Spinal cord (tissue), 10 donors: ENCODE data around the gene FCN2. TPM values are rescaled to one million over a fixed set of nuclear protein-coding genes. Genes with fewer than 3 reads are reported as not detected.
A peak's percentile ranks its signal among the peaks of the same experiment; 100 is the strongest.
"Not testable (repeated sequence)": the region's sequence is repeated elsewhere in the genome, so short reads cannot be mapped to it uniquely, and the experiment has no call there.

Experiments used
- DNase-seq, 6 donors: peaks; one replicate each; pipeline versions ENCODE4 v3.0.0 to v3.0.0-alpha.2; 2013 to 2015; ENCODE audit warnings: low spot score in 6 of 6, low read depth in 4 of 6
- H3K27ac ChIP-seq: one replicate; pipeline ENCODE4 v1.5.1; 2013; ENCODE audit warnings: low read depth, low read length, control low read depth
- H3K27me3 ChIP-seq: one replicate; pipeline ENCODE4 v1.6.1; 2013; ENCODE audit warnings: low read length; ENCODE audit not compliant: control insufficient read depth, insufficient read depth
- H3K36me3 ChIP-seq: one replicate; pipeline ENCODE4 v1.6.1; 2013; ENCODE audit warnings: low read length; ENCODE audit not compliant: control insufficient read depth, insufficient read depth
- H3K4me1 ChIP-seq: one replicate; pipeline ENCODE4 v1.6.1; 2013; ENCODE audit warnings: low read length; ENCODE audit not compliant: control insufficient read depth, insufficient read depth
- H3K4me3 ChIP-seq: one replicate; pipeline ENCODE4 v1.5.1; 2013; ENCODE audit warnings: low read depth, low read length, control low read depth
- H3K9me3 ChIP-seq: one replicate; pipeline ENCODE4 v1.6.1; 2013; ENCODE audit warnings: low read length; ENCODE audit not compliant: control insufficient read depth, insufficient read depth
- WGBS: methylation state at CpG from one replicate; pipeline ENCODE4 v1.1.5; 2013; ENCODE audit warnings: missing lambda C conversion rate; ENCODE audit not compliant: insufficient coverage; 5-methylcytosine and 5-hydroxymethylcytosine counted together
- polyA plus RNA-seq, 2 donors: library from polyadenylated mRNA; unstranded; fragments of 120-200 nt; gene quantifications; one replicate each; pipeline ENCODE4 v1.2.1, GENCODE V29; 2013; ENCODE audit not compliant: insufficient read length in 2 of 2
- total RNA-seq, 2 donors: library from RNA; depleted of rRNA in 1 of 2; stranded (reverse); fragments of 120-200 nt in 1 of 2; fragments of >200 nt in 1 of 2; gene quantifications; one replicate each; pipeline versions ENCODE4 v1.2.3 to v1.2.4, GENCODE V29; 2013 to 2014
- donor health status: healthy.

The FCN2 gene
- total and polyA plus RNA-seq, 4 donors, result not detected

DNA sequence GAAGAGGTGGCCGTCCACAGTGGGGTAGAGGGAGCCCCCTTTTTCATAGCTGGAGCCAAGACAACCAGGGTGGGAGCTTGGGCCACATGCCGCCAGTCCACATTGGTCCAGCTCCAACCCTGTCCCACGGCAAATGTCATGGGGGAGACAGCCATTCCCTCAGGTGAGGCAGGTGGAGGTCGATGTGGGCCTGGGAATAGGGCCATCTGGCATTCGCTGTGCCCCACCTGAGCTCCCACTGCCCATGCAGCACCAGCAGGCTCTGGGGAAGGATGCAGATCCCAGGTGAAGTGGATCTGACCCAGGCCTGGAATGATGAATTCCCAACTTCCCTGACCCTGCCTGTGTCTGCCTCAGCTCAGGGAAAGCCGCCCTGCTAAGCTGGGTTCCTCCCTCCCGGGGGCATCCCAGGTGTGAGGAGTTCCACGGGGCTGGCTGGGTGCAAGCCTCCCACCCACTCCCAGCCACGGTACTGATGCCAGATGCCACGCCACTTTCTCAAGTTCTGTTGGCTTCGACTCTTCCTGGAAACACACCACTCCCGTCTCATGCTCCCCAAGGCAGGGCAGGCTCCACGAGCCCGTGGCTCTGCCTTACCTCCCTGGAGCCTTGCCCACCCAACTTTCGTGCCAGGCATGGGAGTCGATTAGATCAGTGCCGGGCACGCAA is 25.2 kb upstream of the FCN2 start:
- no peaks in the 10 kb centered on the region for H3K9me3 ChIP-seq
- no peak for DNase-seq
- no peaks in the 10 kb centered on the region for H3K36me3 ChIP-seq
- WGBS, result 83% methylated on average over 17 of the region's 18 CpGs
- H3K4me1 ChIP-seq, result peaks cover 6% of the 10 kb centered on the region
- no peak overlapping the region for H3K4me3 ChIP-seq
- H3K27ac ChIP-seq, result no peak overlapping the region
- H3K27me3 ChIP-seq, result no peaks in the 10 kb centered on the region

DNA sequence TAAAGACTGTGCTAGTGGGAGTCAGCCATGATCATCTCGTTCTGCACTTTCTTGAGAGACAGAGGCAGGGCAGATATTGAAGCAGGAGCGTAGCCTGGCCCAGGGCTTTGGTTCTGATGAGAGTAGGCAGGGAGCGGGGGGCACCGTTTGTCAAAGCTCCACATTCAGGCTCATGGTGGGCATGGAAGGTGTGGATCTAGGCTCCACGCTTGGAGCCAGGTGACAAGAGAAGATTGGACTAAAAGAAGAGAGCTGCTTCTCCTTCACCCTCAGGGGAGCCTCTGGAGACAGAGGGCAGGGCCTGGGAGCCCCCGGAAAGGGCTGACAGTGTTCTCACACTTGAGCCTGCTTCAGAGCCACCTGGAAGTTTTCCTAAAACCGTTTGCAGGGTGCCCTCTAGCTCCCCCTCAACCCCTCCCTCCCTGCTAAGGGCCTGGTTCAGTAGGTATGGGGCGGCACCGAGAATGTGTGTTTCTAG is 24.7 kb upstream of the FCN2 start:
- 92% methylated on average over 6 of the region's 9 CpGs for WGBS
- peaks cover 6% of the 10 kb centered on the region for H3K4me1 ChIP-seq
- H3K36me3 ChIP-seq, result no peaks in the 10 kb centered on the region
- no peak for DNase-seq
- H3K9me3 ChIP-seq, result no peaks in the 10 kb centered on the region
- no peak overlapping the region for H3K27ac ChIP-seq
- H3K4me3 ChIP-seq, result no peak overlapping the region
- no peaks in the 10 kb centered on the region for H3K27me3 ChIP-seq

DNA sequence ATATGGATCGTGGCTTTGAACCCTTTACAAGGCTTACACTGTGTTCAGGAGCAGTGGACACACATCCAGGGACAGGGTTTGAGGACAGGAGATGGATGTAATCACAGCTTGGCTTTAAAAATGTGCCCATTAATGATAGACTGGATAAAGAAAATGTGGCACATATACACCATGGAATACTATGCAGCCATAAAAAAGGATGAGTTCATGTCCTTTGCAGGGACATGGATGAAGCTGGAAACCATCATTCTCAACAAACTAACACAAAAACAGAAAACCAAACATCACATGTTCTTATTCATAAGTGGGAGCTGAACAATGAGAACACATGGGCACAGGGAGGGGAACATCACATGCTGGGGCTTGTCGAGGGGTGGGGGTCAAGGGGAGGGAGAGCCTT is 23.2 kb upstream of the FCN2 start:
- H3K9me3 ChIP-seq, H3K4me3 ChIP-seq, H3K27ac ChIP-seq, H3K36me3 ChIP-seq, H3K27me3 ChIP-seq, DNase-seq, H3K4me1 ChIP-seq: not testable (repeated sequence)
- WGBS, result 100% methylated on average over 1 of the region's 2 CpGs

DNA sequence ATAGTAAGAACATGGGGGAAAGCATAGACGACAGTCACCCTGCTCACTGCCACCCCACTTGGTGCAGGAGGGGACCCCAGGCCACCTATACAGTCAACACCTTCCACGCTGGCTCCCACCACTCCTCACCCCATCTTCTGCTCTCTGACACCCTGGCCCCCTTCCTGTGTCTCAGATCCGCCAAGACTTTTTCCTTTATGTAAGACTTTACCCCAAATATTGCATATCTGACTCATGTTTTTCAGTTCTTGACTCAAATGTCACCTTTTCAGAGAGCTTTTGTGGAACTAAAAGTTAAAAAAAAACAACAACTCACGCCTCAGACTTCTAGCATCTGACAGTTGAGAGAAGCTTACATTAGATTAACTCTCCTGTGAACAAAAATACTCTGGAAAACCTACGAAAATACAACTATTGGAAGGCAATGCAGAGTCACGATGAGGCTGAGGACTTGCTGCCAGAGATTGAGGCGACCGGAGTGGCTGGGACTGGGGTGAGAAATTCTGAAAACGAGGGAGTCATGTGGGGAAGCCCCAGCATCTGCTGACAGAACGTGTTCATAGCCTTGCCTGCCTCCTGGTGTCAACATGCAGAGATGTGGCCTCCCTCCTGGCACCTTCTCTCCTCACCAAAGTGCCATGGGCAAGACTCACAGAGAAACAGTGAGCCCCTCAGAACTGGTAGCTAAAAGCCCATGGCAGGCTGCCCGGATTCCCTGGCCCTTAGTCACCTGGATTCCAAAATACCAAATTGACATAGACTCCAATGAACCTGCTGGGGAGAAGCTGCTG is 22.4 kb upstream of the FCN2 start:
- no peaks in the 10 kb centered on the region for H3K36me3 ChIP-seq
- DNase-seq, result no peak
- H3K9me3 ChIP-seq, result no peaks in the 10 kb centered on the region
- 73% methylated on average over 10 of the region's 11 CpGs for WGBS
- H3K4me1 ChIP-seq, result peaks cover 2% of the 10 kb centered on the region
- H3K27me3 ChIP-seq, result no peaks in the 10 kb centered on the region
- no peak overlapping the region for H3K4me3 ChIP-seq
- no peak overlapping the region for H3K27ac ChIP-seq

DNA sequence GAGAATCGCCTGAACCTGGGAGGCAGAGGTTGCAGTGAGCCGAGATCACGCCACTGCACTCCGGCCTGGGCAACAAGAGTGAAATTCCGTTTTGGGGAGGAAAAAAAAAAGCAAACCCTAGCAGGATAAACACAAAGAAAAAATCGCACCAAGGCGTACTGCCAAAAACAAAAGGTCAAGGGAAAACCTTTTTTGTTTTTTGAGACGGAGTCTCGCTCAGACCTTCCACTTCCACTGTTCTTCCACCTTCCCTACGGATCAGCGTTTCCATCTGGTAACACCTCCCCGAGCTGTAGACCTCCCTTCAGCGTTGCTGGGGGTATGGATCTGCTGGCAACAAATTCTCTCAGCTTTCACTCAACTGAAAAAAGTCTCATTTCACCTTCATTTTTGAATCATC is 20.1 kb upstream of the FCN2 start:
- WGBS, result 91% methylated on average over 6 of the region's 13 CpGs
- Histone ChIP-seq H3K27ac (no peak overlapping the region), H3K9me3 (no peaks in the 10 kb centered on the region), H3K4me3 (no peak overlapping the region), H3K4me1 (peaks cover 11% of the 10 kb centered on the region), H3K36me3 (no peaks in the 10 kb centered on the region), H3K27me3 (no peaks in the 10 kb centered on the region)
- no peak for DNase-seq

DNA sequence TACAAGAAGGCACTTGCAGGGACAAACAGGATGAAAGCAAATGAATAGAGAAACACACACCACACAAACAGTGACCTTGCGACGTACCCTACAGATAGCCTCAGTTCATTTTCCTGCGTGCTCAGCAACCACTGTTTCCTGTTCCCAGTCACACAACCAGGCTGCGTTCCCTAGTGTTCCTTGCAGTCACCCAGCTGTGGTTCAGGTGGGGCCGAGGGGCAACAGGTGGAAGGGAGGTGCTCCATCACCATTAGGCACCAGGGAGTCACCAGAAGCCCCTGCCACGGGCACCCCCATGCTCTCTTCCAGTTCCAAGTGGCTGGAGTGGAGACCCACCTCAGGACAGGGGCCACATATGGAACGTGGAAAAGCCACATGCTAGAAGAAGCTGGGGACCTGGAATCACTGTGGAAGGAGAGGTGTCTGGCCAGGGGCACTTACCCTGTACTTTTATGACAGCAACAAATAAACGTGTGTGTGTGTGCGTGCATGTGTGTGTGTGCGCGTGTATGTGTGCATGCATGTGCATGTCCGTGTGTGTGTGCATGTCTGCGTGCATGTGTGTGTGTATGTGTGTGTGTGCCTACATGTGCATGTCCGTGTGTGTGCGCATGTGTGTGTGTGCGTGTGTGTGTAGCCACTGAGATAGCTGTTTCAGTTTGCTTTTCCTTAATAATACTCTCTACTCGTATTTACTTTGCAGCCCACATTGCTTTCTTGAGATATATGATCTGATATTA is 18.8 kb upstream of the FCN2 start:
- no peaks in the 10 kb centered on the region for H3K36me3 ChIP-seq
- H3K27ac ChIP-seq, result no peak overlapping the region
- H3K27me3 ChIP-seq, result no peaks in the 10 kb centered on the region
- H3K4me3 ChIP-seq, result no peak overlapping the region
- H3K4me1 ChIP-seq, result peaks cover 11% of the 10 kb centered on the region
- WGBS, result 90% methylated on average over 12 of the region's 17 CpGs
- DNase-seq, result no peak
- no peaks in the 10 kb centered on the region for H3K9me3 ChIP-seq

DNA sequence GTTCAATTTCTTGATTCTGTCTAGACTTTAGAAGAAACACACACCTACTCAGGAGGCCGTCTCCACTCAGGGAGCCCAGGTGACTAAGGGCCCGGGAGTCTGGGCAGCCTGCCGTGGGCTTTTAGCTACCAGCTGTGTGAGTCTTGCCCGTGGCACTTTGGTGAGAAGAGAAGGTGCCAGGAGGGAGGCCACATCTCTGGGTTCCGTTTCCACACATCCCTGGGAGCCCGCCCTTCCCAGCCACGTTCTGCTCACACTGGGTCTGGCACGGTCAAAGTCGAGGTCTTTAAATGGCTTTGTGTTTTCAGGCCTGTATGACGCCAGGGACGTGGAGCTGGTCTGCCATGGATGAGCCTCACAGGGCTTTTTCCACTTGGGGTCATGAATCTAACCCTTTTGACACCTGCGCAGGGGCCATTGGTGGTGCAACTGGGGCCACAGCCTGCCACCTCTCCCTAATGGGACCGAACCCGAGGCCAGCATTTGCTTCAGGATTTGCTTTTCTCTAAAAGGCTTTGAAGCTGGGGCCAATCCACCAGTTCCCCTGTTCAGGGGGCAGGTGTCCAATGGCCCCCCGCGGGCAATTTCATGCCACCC is 17.2 kb upstream of the FCN2 start:
- Histone ChIP-seq H3K27me3 (no peaks in the 10 kb centered on the region), H3K4me1 (peaks cover 11% of the 10 kb centered on the region), H3K27ac (no peak overlapping the region), H3K4me3 (no peak overlapping the region), H3K9me3 (no peaks in the 10 kb centered on the region), H3K36me3 (no peaks in the 10 kb centered on the region)
- peak in 2 of 6 donors; percentile 16 to 44 for DNase-seq
- WGBS, result 92% methylated on average over 14 of the region's 16 CpGs

DNA sequence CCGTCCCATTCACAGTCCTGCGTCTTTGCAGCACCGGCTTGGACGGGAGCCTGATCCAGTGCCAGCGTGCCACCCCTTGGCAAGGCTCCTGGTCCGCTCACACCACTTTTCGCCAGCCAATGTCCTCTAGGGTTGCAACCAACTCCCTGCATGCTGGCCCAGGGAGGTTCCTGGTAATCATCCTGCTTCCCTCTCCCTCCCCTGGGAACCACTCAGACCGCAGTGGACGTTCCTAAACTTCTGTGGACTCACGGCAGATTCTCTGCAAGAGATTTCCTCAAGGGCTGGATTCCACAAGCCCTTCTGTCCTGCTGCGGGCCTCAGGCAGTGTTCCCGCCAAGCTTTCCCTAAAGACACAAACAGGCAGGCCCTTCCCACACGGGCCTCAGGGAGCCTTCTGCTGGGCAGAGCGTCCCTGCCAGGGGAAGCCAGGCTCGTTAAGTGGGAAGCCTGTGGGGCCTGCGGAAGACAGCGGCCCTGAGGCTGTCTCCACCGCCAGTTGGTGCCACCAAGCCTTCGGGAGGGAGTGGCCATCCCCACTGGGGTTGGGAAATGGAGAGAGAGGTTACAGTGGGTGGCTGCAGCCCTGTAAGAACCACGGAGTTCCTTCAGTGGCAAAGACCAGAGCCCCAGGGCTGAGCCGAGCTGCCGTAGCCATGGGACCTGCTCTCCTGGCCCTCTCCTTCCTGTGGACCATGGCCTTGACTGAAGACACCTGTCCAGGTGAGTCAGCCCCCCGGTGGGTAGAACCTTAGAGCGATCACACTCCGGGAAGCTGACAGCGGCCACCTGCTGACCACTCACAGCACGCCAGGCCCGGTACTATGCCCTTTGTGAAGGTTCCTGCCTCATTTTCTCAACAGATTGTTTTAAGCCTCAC is 16.4 kb upstream of the FCN2 start:
- H3K4me3 ChIP-seq, result no peak overlapping the region
- peaks cover 11% of the 10 kb centered on the region for H3K4me1 ChIP-seq
- peak in 3 of 6 donors; percentile 5 to 62 (median 19) for DNase-seq
- H3K27ac ChIP-seq, result no peak overlapping the region
- WGBS, result 68% methylated on average over 27 of the region's 28 CpGs
- H3K36me3 ChIP-seq, result no peaks in the 10 kb centered on the region
- H3K27me3 ChIP-seq, result no peaks in the 10 kb centered on the region
- no peaks in the 10 kb centered on the region for H3K9me3 ChIP-seq

DNA sequence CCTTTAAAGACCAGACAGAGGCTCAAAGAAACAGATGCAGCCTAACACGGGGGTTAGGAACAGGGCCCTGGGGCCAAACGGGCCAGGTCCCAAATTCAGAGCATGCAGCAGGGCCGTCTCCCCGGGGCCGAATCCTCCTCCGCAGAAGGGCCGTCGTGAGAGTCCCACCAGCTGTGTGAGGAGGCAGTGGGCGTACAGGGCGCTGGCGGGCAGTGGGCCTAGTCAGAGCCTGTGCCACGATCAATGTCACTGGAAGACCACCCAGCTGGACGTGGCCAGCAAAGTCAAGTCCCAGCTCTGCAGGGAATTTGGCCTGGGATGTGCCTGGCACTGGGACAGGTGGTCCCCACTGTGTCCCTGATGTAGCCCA is 15.8 kb upstream of the FCN2 start:
- no peaks in the 10 kb centered on the region for H3K36me3 ChIP-seq
- 88% methylated on average over 13 of the region's 13 CpGs for WGBS
- no peaks in the 10 kb centered on the region for H3K9me3 ChIP-seq

More for the DNA sequence above, 15.8 kb upstream of the FCN2 start:
- no peak for DNase-seq
- H3K4me3 ChIP-seq, result no peak overlapping the region
- no peak overlapping the region for H3K27ac ChIP-seq
- peaks cover 11% of the 10 kb centered on the region for H3K4me1 ChIP-seq
- H3K27me3 ChIP-seq, result no peaks in the 10 kb centered on the region
